Lower leg skin (tissue), 3 donors: Measurements from ENCODE around the gene ENOX2.

ENCODE experiments used
- CTCF ChIP-seq, 3 donors: fragments of 450-650 bp; IDR thresholded peaks; one replicate each; pipeline ENCODE4 v1.5.1; 2016; ENCODE audit warnings: antibody characterized with exemption in 3 of 3, mild to moderate bottlenecking in 3 of 3, moderate library complexity in 2 of 3
- POLR2A ChIP-seq, 2 donors: fragments of 450-650 bp; IDR thresholded peaks; one replicate each; pipeline ENCODE4 v1.6.1; 2016 to 2017; ENCODE audit warnings: antibody characterized with exemption in 2 of 2, mild to moderate bottlenecking in 1 of 2, moderate library complexity in 1 of 2

GRCh38 chrX:130884627-130885026, 18.4 kb downstream of the ENOX2 start:
- TF ChIP-seq CTCF (IDR thresholded peaks at IDR 0.05): no peak
- no peak for TF ChIP-seq POLR2A (IDR thresholded peaks at IDR 0.05)
